ENCODE measurements around the gene LTBP4.

DNA sequence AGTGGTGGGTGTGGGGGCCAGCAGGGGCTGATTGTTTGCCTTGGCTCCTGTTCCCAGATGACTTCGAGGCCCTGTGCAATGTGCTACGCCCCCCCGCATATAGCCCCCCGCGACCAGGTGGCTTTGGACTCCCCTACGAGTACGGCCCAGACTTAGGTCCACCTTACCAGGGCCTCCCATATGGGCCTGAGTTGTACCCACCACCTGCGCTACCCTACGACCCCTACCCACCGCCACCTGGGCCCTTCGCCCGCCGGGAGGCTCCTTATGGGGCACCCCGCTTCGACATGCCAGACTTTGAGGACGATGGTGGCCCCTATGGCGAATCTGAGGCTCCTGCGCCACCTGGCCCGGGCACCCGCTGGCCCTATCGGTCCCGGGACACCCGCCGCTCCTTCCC, 25.7 kb downstream of the LTBP4 start:
- TF ChIP-seq, protein P1, sequence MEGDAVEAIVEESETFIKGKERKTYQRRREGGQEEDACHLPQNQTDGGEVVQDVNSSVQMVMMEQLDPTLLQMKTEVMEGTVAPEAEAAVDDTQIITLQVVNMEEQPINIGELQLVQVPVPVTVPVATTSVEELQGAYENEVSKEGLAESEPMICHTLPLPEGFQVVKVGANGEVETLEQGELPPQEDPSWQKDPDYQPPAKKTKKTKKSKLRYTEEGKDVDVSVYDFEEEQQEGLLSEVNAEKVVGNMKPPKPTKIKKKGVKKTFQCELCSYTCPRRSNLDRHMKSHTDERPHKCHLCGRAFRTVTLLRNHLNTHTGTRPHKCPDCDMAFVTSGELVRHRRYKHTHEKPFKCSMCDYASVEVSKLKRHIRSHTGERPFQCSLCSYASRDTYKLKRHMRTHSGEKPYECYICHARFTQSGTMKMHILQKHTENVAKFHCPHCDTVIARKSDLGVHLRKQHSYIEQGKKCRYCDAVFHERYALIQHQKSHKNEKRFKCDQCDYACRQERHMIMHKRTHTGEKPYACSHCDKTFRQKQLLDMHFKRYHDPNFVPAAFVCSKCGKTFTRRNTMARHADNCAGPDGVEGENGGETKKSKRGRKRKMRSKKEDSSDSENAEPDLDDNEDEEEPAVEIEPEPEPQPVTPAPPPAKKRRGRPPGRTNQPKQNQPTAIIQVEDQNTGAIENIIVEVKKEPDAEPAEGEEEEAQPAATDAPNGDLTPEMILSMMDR (IDR thresholded peaks at IDR 0.05), result no peak
- TF ChIP-seq POLR2AphosphoS5 (IDR thresholded peaks at IDR 0.05; ENCODE audit: low read depth, low read length), result no peak
